ENCODE data around the gene KCNG2.

The KCNG2 gene

DNA sequence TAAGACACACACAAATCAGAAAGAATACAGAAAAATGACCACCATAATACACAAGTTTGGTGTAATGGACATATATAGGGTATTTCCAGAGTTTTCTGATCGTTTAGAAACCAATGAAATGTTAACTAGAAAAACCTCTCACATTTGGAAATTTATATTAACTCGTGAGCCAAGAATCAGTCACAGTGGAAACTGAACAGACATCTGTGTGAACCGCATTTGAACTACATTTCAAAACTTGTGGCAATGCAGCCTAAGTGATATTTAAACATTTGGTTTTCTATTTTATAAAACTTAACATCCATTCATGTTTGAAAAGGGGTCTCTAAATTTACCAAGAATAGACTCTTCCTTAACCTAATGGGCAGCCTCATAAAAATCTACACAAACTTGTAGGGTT, 29.0 kb upstream of the KCNG2 start:
- DNase-seq (ENCODE audit: low spot score): no peak

DNA sequence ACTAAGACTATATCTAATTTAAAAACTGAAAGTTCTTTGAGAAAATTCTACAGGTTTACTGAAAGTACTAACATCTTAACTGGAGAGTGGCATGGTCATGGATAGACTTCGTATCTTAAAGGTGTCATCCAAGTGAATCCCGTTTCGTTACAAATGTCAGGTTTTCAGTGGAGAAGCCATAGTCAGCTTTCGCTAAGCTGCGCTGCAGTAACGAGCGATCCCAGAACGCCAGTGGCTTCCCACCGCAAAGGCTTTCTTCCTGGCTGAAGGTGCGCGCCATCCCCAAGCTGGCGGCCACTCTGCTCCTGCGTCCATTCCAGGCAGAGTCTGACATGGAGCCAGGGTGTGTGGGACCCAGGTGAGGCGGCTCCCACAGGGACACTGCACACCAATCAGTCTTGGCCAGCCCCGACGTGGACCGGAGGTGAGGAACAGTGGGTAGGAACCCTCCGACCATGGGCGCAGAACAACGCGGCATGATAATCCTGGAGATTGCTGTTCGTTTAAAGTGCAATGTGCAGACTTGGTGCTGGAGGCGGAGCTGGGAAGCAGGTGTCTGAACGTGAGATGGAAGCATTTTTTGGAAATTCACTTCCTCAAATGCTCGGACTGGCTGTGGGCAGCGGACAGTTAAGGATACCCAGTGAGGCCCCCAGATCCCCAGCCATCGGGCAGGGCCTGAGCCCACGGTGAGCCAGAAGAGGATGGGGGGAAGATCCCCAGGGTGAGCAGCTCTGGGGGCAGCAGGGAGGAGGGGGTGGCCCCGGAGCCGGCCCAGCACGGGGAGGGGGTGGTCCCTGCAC, 27.8 kb upstream of the KCNG2 start:
- no peak for DNase-seq (ENCODE audit: low spot score)

GRCh38 chr18:79770501-79770815, 27.3 kb upstream of the KCNG2 start:
- DNase-seq (ENCODE audit: low spot score): no peak

DNA sequence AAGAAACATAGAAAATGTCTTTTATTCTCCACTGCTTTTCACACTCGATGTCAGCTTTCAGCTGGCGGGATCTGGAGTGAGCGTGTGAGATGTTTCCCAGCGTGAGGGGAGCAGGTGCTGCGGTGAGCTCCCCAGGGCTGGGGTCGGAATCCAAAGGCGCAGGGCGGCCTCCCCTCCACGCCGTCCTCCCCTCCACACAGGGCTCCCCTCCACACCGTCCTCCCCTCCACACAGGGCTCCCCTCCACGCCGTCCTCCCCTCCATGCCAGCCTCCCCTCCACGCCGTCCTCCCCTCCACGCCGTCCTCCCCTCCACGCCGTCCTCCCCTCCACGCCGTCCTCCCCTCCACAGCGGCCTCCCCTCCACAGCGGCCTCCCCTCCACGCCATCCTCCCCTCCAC, 26.9 kb upstream of the KCNG2 start:
- DNase-seq (ENCODE audit: low spot score): no peak

DNA sequence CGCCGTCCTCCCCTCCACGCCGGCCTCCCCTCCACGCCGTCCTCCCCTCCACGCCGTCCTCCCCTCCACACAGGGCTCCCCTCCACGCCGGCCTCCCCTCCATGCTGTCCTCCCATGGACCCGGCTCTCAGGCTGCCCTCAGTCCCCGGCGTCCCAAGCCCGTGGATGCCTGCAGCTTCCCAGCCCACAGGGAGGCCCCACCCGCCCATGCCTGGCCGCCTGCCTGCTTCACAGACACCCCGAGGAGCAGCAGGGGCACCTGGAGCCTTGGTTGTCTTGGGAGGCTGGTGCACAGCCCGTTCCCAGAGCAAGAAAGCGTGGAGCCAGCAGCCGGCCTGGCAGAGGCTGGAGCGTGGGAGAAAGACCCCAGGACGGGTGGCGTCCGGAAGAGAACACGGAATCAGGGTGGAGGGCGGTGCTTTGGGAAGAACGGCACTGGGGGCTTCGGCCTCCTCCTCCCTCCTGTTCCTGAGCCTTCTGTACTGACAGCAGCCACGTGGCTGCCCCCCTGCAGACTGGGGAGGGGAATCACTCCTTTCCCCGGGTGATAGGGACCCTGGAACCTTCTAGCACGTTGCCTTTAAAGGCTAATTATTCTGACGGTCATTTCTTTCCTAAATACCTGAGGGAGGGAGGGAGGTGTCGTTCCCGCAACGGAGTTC, 26.2 kb upstream of the KCNG2 start:
- DNase-seq (ENCODE audit: low spot score): no peak

GRCh38 chr18:79772108-79772864, 25.5 kb upstream of the KCNG2 start:
- no peak for DNase-seq (ENCODE audit: low spot score)

- no peak for DNase-seq (ENCODE audit: low spot score)
Observed at GRCh38 chr18:79772865-79773696, 24.7 kb upstream of the KCNG2 start.

DNA sequence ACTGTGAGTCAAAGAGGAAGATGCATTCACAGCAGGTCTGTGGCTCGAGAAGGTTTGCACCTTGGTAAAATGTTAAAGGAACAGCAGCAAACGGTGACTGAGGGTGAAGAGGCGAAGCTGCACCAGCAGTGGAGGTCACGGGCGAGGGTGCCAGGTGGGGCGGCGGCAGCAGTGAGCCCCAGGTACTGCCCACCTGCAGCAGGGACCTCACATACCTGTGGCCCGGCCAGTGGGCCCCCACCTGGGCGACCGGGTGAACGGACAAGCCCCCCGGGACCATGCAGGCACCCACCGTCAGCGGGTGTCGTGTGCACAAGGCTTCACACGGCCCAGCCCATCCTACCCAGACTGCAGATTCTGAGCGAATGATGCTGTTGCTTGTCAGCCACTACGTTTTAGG, 23.6 kb upstream of the KCNG2 start:
- no peak for DNase-seq (ENCODE audit: low spot score)

GRCh38 chr18:79775441-79776221, 22.1 kb upstream of the KCNG2 start:
- DNase-seq (ENCODE audit: low spot score): no peak

DNA sequence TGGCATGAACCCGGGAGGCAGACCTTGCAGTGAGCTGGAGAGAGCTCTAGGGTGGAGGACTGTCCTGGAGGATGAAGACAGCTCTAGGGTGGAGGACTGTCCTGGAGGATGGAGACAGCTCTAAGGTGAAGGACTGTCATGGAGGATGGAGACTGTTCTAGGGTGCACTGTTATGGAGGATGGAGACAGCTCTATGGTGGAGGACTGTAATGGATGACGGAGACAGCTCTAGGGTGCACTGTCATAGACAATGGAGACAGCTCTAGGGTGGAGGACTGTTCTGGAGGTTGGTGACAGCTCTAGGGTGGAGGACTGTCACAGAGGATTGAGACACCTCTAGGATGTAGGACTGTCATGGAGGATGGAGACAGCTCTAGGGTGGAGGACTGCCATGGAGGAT, 21.1 kb upstream of the KCNG2 start:
- no peak for DNase-seq (ENCODE audit: low spot score)

DNA sequence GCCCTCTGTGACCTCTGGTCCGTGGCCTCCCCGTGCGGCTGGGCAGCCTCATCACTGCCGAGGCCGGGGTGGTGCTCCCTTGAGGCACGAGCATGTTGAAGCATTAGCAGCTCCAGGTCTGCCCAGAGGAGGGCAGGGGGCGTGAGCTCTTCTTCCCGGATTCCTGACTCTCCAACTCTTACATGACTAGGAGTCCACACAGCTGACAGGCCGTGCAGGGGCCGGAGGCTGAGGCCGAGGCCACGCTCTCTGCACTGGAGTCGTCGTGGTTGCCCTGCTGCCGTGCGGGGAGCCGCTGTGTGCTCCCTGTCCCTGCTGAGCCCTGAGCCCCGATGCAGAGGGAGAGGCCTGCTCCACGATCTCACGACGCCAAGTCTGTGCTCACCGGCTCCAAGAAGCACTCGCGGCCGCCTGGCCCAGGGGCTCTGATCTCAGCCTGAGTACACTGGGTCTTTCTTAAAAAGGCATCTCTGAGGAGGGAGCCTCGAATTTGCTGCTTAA, 19.4 kb upstream of the KCNG2 start:
- no peak for DNase-seq (ENCODE audit: low spot score)

DNA sequence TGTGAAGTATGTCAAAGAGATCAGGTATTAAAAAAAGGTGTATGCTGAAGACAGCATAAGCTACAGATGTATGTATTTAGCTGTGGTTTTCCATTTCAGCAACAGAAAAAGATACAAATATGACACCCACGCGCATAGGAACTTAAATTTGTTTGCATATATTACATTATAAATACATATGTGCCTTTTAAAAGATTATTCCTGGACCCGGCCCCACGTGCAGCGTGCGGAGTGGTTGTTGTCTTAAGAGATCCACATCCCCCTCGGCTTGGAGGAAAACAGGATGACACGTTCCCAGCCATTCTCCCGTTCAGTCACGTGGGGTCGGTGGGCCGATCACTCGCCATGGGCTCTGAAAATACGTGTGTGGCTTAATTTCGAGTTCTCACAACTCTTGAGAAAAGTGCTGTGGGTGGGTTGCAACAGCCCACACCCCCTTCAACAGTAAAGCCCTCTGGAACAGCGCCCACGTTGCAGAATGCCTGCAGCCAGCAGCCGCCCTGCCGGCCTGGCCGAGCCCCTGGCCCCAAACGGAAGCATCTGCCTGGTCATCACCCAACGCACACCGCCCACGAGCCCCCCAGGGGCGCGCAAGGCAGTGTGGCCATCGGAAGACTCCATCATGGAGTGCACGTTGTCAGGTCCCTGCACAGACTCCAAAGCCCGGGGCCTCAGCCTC, 18.6 kb upstream of the KCNG2 start:
- DNase-seq (ENCODE audit: low spot score): no peak

GRCh38 chr18:79779700-79780190, 18.0 kb upstream of the KCNG2 start:
- DNase-seq (ENCODE audit: low spot score): no peak

GRCh38 chr18:79780547-79780946, 17.2 kb upstream of the KCNG2 start:
- DNase-seq (ENCODE audit: low spot score): no peak

DNA sequence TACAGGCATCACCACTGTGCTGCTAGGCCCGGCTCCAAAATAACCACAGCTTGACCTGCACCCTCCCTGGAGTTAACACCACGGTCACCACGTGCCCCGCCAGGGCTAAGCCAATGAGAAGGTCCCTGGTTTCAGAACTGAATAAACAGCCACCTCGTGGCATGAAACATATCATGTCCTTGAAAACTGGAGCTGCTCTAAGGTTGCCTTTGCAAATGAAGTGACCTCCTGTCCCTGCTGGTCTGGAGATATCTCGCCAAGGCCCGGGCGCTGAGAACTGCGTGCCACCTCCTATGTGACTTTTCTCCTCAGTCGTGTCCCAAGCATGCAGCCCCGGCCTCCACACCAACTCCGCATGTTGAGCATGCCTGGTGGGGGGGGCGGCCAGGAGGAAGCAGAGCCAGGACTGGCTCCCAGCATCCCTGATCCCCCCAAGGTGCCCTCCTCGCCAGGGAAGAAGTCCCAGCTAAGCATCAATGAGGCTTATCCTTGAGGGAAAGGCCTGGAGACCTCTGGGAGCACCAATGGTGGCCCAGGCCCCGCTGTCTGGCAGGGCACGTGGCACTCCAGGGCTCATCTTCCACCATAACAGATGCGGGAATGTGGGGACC, 16.3 kb upstream of the KCNG2 start:
- no peak for DNase-seq (ENCODE audit: low spot score)

- no peak for DNase-seq (ENCODE audit: low spot score)
Observed at GRCh38 chr18:79782566-79783308, 15.0 kb upstream of the KCNG2 start.

DNA sequence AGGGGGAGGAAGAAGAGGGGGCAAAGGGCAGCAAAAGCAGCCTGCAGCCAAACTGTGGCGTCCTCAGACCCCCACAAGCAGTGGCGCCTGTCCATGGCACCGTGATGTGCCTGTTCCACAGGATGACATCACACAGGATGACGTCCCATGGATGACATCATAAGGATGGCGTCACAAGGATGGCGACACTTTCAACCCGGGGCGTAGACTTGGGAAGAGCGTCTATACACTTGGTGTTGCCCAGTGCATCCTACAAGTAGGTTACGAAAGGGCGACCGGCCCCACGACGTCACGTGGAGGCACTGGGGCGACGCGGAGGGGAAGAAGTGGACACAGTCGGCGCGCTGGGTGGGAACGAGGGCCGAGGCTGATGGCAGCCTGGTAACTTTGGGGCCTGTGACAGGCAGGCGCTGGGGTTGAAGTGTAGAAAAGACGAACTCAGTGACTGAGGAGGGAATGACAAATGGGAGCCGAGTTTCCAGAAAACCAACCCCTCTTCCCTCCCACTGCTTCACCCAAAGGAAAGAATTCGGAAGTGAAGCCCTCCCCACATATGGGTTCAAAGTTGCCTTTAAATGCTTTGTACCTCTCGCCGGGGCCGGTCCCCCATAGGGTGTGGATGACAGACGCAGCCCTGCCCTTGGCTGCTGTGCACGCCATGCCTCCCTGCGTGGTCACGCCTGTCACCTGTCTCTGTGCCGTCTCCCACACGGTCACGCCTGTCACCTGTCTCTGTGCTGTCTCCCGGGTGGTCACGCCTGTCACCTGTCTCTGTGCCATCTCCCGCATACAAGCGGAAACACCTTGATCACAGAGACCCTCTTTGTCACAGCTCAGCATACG, 13.4 kb upstream of the KCNG2 start:
- no peak for DNase-seq (ENCODE audit: low spot score)

GRCh38 chr18:79784965-79785770, 12.6 kb upstream of the KCNG2 start:
- no peak for DNase-seq (ENCODE audit: low spot score)

Data from AG08395 (cell line).